HCT116 (cell line): Measurements from ENCODE around the gene GGA2. TPM values are rescaled to one million over a fixed set of nuclear protein-coding genes. Genes with fewer than 3 reads are reported as not detected.

Source experiments
- CEBPB ChIP-seq: IDR thresholded peaks from 2 replicates; pipeline ENCODE4 v1.6.1; 2012; ENCODE audit warnings: low read depth
- POLR2A ChIP-seq: IDR thresholded peaks from 2 replicates; pipeline ENCODE4 v1.7.0; 2011; ENCODE audit warnings: borderline replicate concordance; ENCODE audit not compliant: insufficient read depth, insufficient read length; ENCODE audit errors: extremely low read depth
- POLR2AphosphoS5 ChIP-seq: IDR thresholded peaks from 2 replicates; pipeline ENCODE4 v1.6.1; 2011; ENCODE audit warnings: mild to moderate bottlenecking, low read depth, low read length, moderate library complexity
- SIN3A ChIP-seq: IDR thresholded peaks from 2 replicates; pipeline ENCODE4 v1.6.1; 2012; ENCODE audit warnings: low read depth
- SRF ChIP-seq: IDR thresholded peaks from 2 replicates; pipeline ENCODE4 v1.6.1; 2012; ENCODE audit warnings: low read depth
- TCF7L2 ChIP-seq: IDR thresholded peaks from 2 replicates; pipeline ENCODE4 v1.7.0; 2011; ENCODE audit warnings: borderline replicate concordance, inconsistent platforms; ENCODE audit not compliant: insufficient read depth, insufficient read length; ENCODE audit errors: extremely low read depth
- YY1 ChIP-seq: IDR thresholded peaks from 2 replicates; pipeline ENCODE4 v1.6.1; 2011; ENCODE audit warnings: low read length, low read depth, moderate library complexity, mild to moderate bottlenecking; ENCODE audit not compliant: insufficient replicate concordance; ENCODE audit errors: extremely low read depth
- ZNF274 ChIP-seq: fragments of 200-500 bp; sonication (Bioruptor generic); IDR thresholded peaks from 2 replicates; pipeline ENCODE4 v1.6.1; 2014; ENCODE audit warnings: mild to moderate bottlenecking, low read depth, low read length, inconsistent platforms
- total RNA-seq: library from RNA; stranded (reverse); gene quantifications from one replicate; pipeline ENCODE4 v1.2.1, GENCODE V29; 2021; ENCODE audit not compliant: unreplicated experiment
- TF ChIP-seq, protein P1 (sequence below): IDR thresholded peaks from 2 replicates; pipeline ENCODE4 v1.6.1; 2012; ENCODE audit warnings: low read depth
- TF ChIP-seq, protein P2 (sequence below): IDR thresholded peaks from 2 replicates; pipeline ENCODE4 v1.6.1; 2011; ENCODE audit warnings: mild to moderate bottlenecking, low read length, moderate library complexity; ENCODE audit not compliant: insufficient replicate concordance; ENCODE audit errors: extremely low read depth

The GGA2 gene
- total RNA-seq, 1 experiment from 2014 or later = 68.3 TPM

GRCh38 chr16:23486480-23486879 is 23.8 kb downstream of the GGA2 start (continued):
- TF ChIP-seq, protein P1, sequence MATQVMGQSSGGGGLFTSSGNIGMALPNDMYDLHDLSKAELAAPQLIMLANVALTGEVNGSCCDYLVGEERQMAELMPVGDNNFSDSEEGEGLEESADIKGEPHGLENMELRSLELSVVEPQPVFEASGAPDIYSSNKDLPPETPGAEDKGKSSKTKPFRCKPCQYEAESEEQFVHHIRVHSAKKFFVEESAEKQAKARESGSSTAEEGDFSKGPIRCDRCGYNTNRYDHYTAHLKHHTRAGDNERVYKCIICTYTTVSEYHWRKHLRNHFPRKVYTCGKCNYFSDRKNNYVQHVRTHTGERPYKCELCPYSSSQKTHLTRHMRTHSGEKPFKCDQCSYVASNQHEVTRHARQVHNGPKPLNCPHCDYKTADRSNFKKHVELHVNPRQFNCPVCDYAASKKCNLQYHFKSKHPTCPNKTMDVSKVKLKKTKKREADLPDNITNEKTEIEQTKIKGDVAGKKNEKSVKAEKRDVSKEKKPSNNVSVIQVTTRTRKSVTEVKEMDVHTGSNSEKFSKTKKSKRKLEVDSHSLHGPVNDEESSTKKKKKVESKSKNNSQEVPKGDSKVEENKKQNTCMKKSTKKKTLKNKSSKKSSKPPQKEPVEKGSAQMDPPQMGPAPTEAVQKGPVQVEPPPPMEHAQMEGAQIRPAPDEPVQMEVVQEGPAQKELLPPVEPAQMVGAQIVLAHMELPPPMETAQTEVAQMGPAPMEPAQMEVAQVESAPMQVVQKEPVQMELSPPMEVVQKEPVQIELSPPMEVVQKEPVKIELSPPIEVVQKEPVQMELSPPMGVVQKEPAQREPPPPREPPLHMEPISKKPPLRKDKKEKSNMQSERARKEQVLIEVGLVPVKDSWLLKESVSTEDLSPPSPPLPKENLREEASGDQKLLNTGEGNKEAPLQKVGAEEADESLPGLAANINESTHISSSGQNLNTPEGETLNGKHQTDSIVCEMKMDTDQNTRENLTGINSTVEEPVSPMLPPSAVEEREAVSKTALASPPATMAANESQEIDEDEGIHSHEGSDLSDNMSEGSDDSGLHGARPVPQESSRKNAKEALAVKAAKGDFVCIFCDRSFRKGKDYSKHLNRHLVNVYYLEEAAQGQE = no peak
- TF ChIP-seq CEBPB (no peak), ZNF274 (no peak), POLR2A (no peak), SIN3A (no peak), TCF7L2 (no peak), POLR2AphosphoS5 (no peak), YY1 (no peak), SRF (no peak)
- TF ChIP-seq, protein P2, sequence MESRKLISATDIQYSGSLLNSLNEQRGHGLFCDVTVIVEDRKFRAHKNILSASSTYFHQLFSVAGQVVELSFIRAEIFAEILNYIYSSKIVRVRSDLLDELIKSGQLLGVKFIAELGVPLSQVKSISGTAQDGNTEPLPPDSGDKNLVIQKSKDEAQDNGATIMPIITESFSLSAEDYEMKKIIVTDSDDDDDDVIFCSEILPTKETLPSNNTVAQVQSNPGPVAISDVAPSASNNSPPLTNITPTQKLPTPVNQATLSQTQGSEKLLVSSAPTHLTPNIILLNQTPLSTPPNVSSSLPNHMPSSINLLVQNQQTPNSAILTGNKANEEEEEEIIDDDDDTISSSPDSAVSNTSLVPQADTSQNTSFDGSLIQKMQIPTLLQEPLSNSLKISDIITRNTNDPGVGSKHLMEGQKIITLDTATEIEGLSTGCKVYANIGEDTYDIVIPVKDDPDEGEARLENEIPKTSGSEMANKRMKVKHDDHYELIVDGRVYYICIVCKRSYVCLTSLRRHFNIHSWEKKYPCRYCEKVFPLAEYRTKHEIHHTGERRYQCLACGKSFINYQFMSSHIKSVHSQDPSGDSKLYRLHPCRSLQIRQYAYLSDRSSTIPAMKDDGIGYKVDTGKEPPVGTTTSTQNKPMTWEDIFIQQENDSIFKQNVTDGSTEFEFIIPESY = no peak
